Ectodermal cell (in vitro differentiated cells): ENCODE results near the gene RIPOR3.
"Not testable (repeated sequence)": the region's sequence is repeated elsewhere in the genome, so short reads cannot be mapped to it uniquely, and the experiment has no call there.

Source experiments
- H3K27ac ChIP-seq: 2 replicates; pipeline ENCODE4 v1.7.0; 2013; ENCODE audit warnings: mild to moderate bottlenecking, low read depth, low read length; ENCODE audit not compliant: insufficient read depth, poor library complexity, severe bottlenecking
- H3K27me3 ChIP-seq: 2 replicates; pipeline ENCODE4 v1.7.0; 2013; ENCODE audit warnings: mild to moderate bottlenecking, low read length; ENCODE audit not compliant: insufficient read depth, control insufficient read depth, poor library complexity, severe bottlenecking
- H3K36me3 ChIP-seq: one replicate; pipeline ENCODE4 v1.7.0; 2013; ENCODE audit warnings: low read length; ENCODE audit not compliant: control insufficient read depth, insufficient read depth
- H3K4me1 ChIP-seq: one replicate; pipeline ENCODE4 v1.7.0; 2013; ENCODE audit warnings: low read length; ENCODE audit not compliant: control insufficient read depth, insufficient read depth
- H3K4me3 ChIP-seq: 2 replicates; pipeline ENCODE4 v1.7.0; 2013; ENCODE audit warnings: low read depth, low read length, control low read depth; ENCODE audit not compliant: insufficient read depth
- H3K9me3 ChIP-seq: 2 replicates; pipeline ENCODE4 v1.7.0; 2013; ENCODE audit warnings: mild to moderate bottlenecking, low read length, moderate library complexity; ENCODE audit not compliant: control insufficient read depth
- WGBS, 2 experiments: methylation state at CpG; one replicate each; pipeline ENCODE4 v1.1.7; 2013; ENCODE audit warnings: missing lambda C conversion rate in 2 of 2; 5-methylcytosine and 5-hydroxymethylcytosine counted together

The RIPOR3 gene

DNA sequence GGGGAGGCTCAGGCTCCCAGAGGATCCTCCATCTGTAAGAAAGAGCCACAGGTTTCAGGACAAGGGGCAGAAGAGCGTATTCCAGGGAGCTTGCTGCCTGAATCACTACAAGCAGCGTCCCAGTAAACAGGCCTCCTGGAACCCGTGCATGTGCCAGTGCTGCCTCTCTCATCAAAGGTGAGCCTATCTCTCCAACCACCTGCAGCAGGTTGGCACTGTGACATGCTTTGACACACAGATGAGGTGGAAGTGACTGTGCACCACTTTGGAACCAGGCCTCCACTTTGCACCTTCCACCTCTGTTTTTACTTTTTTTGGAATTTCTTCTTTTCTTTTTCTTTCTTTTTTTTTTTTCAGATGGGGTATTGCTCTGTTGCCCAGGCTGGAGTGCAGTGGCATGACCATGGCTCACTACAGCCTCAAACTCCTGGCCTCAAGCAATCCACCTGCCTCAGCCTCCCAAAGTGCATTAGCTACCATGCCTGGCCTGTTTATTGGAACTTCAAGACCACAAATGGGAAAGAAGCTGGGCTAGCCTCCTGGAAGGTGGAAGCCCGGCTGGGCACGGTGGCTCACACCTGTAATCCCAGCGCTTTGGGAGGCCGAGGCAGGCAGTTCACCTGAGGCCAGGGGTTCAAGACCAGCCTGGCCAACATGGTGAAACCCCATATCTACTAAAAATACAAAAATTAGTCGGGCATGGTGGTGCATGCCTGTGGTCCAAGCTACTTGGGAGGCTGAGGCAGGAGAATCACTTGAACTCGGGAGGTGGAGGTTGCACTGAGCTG lies 12.5 kb upstream of the RIPOR3 start:
- not testable (repeated sequence) for H3K9me3 ChIP-seq, H3K27me3 ChIP-seq, H3K36me3 ChIP-seq, H3K4me1 ChIP-seq, H3K27ac ChIP-seq, H3K4me3 ChIP-seq
- 90 to 92% methylated on average over 9 of the region's 9 CpGs for WGBS, 2 experiments

DNA sequence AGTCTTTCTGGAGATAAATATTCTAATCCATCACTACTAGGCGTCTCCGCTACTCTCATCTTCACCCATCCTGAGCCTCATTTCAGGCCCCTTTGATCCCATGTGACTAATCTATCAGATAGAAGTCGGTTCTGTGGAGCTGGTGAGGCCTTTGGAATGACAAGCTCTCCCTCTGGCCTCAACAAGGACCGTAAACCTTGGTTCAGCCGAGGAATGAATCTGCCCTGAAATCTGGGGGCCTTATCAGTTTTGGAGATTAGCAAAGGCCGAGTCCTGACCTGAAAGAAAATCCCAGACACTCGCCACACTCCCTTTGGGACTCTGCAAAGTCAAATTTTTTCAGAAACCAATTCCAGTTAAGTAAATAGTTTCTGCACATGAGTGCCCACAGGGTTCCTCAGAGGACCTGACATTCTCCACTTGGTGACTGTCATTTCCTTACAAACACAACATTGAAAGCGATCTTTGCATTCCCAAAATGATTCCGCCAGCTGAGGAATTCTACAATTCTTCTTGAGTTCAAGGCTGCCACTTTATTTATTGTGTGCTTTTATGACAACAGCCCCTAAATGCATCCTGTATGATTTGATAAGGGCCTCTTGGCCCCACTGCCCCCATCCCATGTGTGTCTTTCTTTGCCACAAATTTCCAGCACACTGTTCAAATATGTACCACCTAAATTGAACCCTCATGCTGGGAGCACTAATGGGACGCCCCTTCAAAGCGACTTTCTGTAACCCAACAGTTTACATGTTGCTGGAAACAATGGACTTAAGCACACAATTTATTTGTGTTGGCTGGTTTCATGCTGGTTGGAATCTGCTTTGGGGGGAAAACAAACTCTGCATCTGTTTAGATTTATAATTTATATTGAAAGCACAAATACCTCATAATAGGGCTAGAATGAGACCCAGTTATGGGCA lies 10.0 kb upstream of the RIPOR3 start:
- no peaks in the 10 kb centered on the region for H3K4me1 ChIP-seq
- 88% methylated on average over 11 of the region's 11 CpGs for WGBS, 2 experiments
- H3K4me3 ChIP-seq = no peak overlapping the region
- no peak overlapping the region for H3K27ac ChIP-seq
- H3K27me3 ChIP-seq = no peaks in the 10 kb centered on the region
- H3K9me3 ChIP-seq = no peaks in the 10 kb centered on the region
- no peaks in the 10 kb centered on the region for H3K36me3 ChIP-seq

DNA sequence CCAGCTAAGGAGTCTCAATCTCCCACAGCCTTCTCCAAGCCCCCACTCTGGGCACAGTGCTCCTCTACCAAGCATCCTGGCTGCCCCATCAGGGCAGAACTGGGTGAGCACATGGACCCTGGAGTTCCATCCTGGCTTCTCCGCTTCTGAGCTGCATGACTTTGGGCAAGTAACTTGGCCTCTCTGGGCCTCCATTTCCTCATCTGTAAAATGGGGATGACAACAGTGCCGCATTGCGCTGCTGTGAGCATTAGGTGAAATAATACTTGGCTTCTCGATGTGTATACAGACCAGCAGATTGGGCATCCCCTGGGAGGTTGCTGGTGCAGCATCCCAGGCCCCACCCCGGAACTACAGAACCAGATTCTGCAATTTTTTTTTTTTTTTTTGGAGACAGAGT lies 8.3 kb upstream of the RIPOR3 start:
- no peaks in the 10 kb centered on the region for H3K9me3 ChIP-seq
- no peaks in the 10 kb centered on the region for H3K4me1 ChIP-seq
- H3K4me3 ChIP-seq = no peak overlapping the region
- no peak overlapping the region for H3K27ac ChIP-seq
- WGBS, 2 experiments = 94% methylated on average over 5 of the region's 5 CpGs
- no peaks in the 10 kb centered on the region for H3K27me3 ChIP-seq
- no peaks in the 10 kb centered on the region for H3K36me3 ChIP-seq

DNA sequence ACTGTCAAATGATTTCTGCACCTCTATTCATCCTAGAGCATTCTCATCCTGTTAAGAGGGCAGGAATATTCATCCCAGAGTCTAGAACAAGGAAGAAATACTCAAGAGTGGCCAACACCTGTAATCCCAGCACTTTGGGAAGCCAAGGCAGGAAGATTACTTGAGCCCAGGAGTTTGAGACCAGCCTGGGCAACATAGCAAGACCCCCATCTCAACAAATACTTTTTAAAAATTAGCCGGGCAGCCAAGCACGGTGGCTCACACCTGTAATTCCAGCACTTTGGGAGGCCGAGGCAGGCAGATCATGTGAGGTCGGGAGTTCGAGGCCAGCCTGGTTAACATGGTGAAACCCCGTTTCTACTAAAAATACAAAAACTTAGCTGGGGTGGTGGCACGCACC lies 6.9 kb upstream of the RIPOR3 start:
- H3K4me1 ChIP-seq, H3K36me3 ChIP-seq, H3K4me3 ChIP-seq, H3K27ac ChIP-seq, H3K9me3 ChIP-seq, H3K27me3 ChIP-seq: not testable (repeated sequence)
- WGBS, 2 experiments = 92 to 95% methylated on average over 7 of the region's 7 CpGs

DNA sequence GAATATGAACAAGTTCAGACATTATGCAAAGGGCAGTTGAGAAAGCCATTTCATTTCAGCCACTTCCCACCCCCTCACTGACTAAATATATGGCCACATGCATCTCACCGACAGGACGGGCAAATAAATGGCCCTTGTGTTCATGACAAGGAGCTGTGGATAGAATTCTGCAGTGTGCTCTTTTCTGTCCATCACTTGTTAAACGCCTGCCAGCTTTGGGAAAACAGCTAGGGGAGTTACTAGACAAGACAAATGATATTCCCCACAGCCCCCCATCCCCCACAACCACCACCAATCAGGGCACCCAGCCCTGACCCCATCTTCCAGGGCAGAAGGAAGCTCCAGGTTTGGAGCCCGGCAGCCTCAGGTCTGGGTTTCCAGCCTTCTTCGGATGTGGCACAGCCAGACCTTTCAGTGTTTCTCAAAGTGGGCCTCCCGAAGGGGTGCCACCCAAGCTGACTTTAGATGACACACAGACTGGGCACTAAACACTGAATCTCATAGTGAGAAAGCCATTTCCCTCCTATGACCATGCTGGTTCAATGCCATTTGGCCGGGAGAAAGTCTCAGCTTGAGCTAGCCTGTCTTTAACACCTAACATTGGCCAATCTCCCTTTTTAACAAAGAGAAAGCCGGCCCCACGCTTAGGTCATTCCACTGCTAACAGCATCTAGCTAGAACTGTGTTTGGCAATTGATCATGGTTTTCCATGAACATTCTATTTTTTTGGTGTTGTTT lies 4.0 kb upstream of the RIPOR3 start:
- Histone ChIP-seq H3K36me3 (no peaks in the 10 kb centered on the region), H3K4me1 (peaks cover 22% of the 10 kb centered on the region), H3K4me3 (no peak overlapping the region), H3K27me3 (no peaks in the 10 kb centered on the region), H3K9me3 (no peaks in the 10 kb centered on the region), H3K27ac (no peak overlapping the region)
- 81 to 88% methylated on average over 9 of the region's 9 CpGs for WGBS, 2 experiments

DNA sequence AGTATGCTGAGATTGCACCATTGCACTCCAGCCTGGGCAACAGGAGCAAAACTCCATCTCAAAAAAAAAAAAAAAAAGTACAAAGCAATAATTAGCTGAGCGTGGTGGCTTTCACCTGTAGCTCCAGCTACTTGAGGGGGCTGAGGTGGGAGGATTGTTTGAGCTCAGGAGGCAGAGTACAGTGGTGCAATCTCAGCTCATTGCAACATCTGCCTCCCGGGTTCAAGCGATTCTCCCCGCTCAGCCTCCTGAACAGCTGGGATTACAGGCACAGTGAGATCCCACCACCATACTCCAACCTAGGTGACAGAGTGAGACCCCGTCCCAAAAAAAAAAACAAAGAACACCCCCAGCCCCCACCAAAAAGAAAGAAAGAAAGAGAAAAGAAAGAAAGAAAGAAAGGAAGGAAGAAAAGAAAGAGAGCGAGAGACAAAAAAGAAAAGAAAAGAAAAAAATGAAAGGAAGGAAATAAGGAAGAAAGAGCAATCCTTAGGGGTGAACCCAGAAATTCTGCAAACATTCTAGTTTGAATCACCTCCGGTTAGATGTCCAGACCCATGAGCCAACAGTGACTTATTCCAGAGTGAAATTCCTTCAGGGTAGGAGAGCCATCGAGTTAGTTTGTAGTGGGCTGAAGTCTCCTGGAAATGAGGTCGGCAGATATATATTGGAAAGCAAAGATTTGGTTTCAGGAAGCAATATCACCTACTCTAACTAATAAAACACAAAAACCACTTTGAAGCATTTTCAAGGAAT lies 3.2 kb upstream of the RIPOR3 start:
- no peaks in the 10 kb centered on the region for H3K36me3 ChIP-seq
- no peaks in the 10 kb centered on the region for H3K27me3 ChIP-seq
- no peak overlapping the region for H3K4me3 ChIP-seq
- WGBS, 2 experiments = 94 to 95% methylated on average over 7 to 8 of the region's 9 CpGs
- no peaks in the 10 kb centered on the region for H3K9me3 ChIP-seq
- peaks cover 30% of the 10 kb centered on the region for H3K4me1 ChIP-seq
- H3K27ac ChIP-seq = no peak overlapping the region

DNA sequence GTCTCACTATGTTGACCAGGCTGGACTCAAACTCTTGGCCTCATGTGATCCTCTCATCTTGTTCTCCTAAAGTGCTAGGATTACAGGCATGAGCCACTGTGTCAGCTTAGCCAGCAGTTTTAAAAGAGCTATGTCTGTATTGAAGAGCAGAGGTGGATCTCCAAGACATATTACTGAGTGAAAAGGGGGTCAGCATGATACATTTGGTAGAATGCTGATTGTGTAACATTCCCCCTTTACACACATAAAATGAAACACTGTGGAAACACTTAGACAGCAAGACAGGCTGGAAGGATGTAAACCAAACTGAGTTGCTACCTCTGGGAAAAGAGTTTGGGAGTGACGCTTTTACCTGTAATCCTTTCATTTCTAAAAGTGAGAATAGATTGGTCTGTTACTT lies 1.7 kb upstream of the RIPOR3 start:
- Histone ChIP-seq H3K27me3 (no peaks in the 10 kb centered on the region), H3K9me3 (no peaks in the 10 kb centered on the region), H3K4me1 (peaks cover 32% of the 10 kb centered on the region), H3K27ac (no peak overlapping the region), H3K36me3 (no peaks in the 10 kb centered on the region), H3K4me3 (no peak overlapping the region)
- 94 to 100% methylated on average over 1 of the region's 1 CpG for WGBS, 2 experiments

DNA sequence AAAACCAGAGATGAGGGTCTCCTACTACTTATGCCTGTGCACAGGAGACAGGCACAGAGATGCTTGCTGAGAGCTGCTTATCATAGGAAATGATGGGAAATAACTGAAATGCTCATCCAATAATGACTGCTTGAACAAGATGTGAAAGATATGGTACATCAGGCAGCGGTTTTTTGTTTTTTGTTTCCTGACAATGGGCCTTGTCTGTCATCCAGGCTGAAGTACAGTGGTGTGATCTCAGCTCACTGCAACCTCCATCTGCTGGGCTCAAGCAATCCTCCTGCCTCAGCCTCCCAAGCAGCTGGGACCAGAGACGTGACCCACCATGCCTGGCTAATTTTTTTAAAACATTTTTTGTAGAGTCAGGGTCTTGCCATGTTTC lies 1.2 kb upstream of the RIPOR3 start:
- no peak overlapping the region for H3K4me3 ChIP-seq

DNA sequence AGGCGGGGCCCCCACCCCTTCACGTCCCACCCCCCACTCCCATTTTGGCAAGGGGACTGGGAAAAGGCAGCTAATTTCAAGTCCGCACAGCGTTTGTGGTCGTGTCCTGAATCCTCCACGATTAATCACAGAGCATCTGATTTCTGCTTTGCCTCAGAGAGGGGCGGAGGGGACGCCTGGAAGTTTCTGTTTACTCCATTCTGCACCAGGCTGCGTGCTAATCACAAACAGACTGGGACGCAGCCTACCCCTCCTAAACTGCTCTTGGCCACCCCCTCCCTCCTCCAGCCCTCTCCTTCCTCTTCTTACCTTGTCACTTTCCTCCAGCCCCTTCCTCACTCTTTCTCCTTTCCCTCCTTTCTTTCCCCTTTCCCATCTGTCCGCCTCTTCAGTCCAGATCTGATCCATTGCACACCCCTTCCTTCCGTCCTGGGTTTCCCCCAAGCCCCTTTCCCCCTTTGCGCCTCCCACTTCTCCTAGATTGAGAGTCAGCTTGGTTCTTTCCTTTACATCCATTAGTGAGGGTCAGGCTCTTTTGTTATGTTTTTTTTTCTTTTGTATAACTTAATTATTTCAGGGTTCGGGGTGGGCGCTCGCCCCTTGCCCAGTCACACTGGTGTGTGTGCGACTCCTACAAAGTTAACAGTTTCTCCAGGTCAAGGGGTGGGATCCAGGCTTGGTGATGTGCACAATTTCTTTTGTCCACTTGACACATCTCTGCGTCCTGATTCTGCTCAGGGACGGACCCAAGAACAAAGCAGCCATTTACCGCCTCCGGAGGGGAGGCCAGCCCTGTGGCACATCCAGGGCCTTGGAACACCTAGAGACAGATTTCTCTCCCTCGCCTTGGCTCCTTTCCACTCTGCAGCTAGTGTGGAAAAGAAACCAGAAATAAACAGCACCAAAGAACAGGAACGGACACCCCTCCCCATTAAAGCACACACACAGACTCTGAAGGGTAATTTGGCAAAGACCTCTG lies 520 bp upstream of the RIPOR3 start:
- peaks cover 32% of the 10 kb centered on the region for H3K4me1 ChIP-seq
- 14 to 16% methylated on average over 23 of the region's 23 CpGs for whole genome bisulfite sequencing, 2 experiments
- no peaks in the 10 kb centered on the region for H3K36me3 ChIP-seq
- H3K9me3 ChIP-seq = no peaks in the 10 kb centered on the region
- peak overlapping the region; percentile 32 for H3K4me3 ChIP-seq
- peak overlapping the region; percentile 11 for H3K27ac ChIP-seq
- H3K27me3 ChIP-seq = no peaks in the 10 kb centered on the region

More for the DNA sequence above, 1.2 kb upstream of the RIPOR3 start:
- peaks cover 32% of the 10 kb centered on the region for H3K4me1 ChIP-seq
- peak overlapping the region; percentile 11 for H3K27ac ChIP-seq
- H3K36me3 ChIP-seq = no peaks in the 10 kb centered on the region
- no peaks in the 10 kb centered on the region for H3K27me3 ChIP-seq
- no peaks in the 10 kb centered on the region for H3K9me3 ChIP-seq
- WGBS, 2 experiments = 90 to 96% methylated on average over 2 of the region's 2 CpGs
